Uterus (tissue), 4 donors: ENCODE data around the gene ST7. TPM values are rescaled to one million over a fixed set of nuclear protein-coding genes. Genes with fewer than 3 reads are reported as not detected.
"Not testable (repeated sequence)": the region's sequence is repeated elsewhere in the genome, so short reads cannot be mapped to it uniquely, and the experiment has no call there.

Experiments
- DNase-seq, 2 donors: peaks; one replicate each; pipeline ENCODE4 v3.0.0-alpha.2; 2019 to 2020
- H3K27ac ChIP-seq, 2 donors: fragments of 200-600 bp; sonication (generic); 1 replicate in 1 of 2; 2 replicates in 1 of 2; pipeline ENCODE4 v1.5.1; 2016 to 2018
- H3K27me3 ChIP-seq, 2 donors: fragments of 200-600 bp; sonication (generic); one replicate each; pipeline ENCODE4 v1.5.1; 2018 to 2019; ENCODE audit warnings: control low read depth in 1 of 2
- H3K36me3 ChIP-seq, 2 donors: fragments of 200-600 bp; sonication (generic); one replicate each; pipeline ENCODE4 v1.5.1; 2019; ENCODE audit warnings: control low read depth in 1 of 2
- H3K4me1 ChIP-seq, 2 donors: fragments of 200-600 bp; sonication (generic); one replicate each; pipeline ENCODE4 v1.5.1; 2018 to 2019; ENCODE audit warnings: control low read depth in 1 of 2
- H3K4me3 ChIP-seq, 2 donors: fragments of 200-600 bp; sonication (generic); 1 replicate in 1 of 2; 2 replicates in 1 of 2; pipeline ENCODE4 v1.5.1; 2018 to 2019; ENCODE audit warnings: mild to moderate bottlenecking in 1 of 2
- H3K9me3 ChIP-seq, 2 donors: fragments of 200-600 bp; sonication (generic); one replicate each; pipeline ENCODE4 v1.5.1; 2019; ENCODE audit warnings: control low read depth in 1 of 2
- CTCF ChIP-seq, 4 experiments: fragments of 200-600 bp in 2 of 4; fragments of 450-650 bp in 2 of 4; sonication (generic) in 2 of 4; IDR thresholded peaks; one replicate each; pipeline ENCODE4 v1.5.1; 2016 to 2019; ENCODE audit warnings: antibody characterized with exemption in 4 of 4, mild to moderate bottlenecking in 2 of 4, moderate library complexity in 1 of 4
- POLR2A ChIP-seq, 2 donors: fragments of 450-650 bp; IDR thresholded peaks; one replicate each; pipeline ENCODE4 v1.6.1; 2016; ENCODE audit warnings: antibody characterized with exemption in 2 of 2, mild to moderate bottlenecking in 1 of 2, moderate library complexity in 1 of 2
- intact Hi-C: fragments of 100-400 bp; cut with DNase I; formaldehyde crosslinking; loops from one replicate; pipeline ENCODE4 v1.15.1; 2023; ENCODE audit warnings: low total_unique reads
- total RNA-seq, 4 donors: library from RNA; depleted of rRNA in 3 of 4; stranded (reverse); fragments of >200 nt in 3 of 4; gene quantifications; one replicate each; pipeline versions ENCODE4 v1.1.0 to v1.2.4, GENCODE V29; 2014 to 2023
- donor health status: DM: yes; HTN: yes; CAD: no.

Gene ST7
- total RNA-seq, 4 donors from 2014 or later, result 27.4 to 41.0 (median 31.4) TPM

GRCh38 chr7:117238472-117238871, 285.2 kb downstream of the ST7 start:
- no peaks in the 10 kb centered on the region for H3K27me3 ChIP-seq
- H3K27ac ChIP-seq, result no peak overlapping the region
- H3K9me3 ChIP-seq, result no peaks in the 10 kb centered on the region
- H3K4me1 ChIP-seq, result no peaks in the 10 kb centered on the region
- intact Hi-C loops, result no loop called here
- TF ChIP-seq CTCF (IDR thresholded peaks at IDR 0.05) (no peak), POLR2A (IDR thresholded peaks at IDR 0.05) (no peak)
- H3K4me3 ChIP-seq, result no peak overlapping the region
- no peak for DNase-seq
- H3K36me3 ChIP-seq, result no peaks in the 10 kb centered on the region

GRCh38 chr7:117238937-117239336, 285.6 kb downstream of the ST7 start:
- no peaks in the 10 kb centered on the region for H3K9me3 ChIP-seq
- DNase-seq, result no peak
- intact Hi-C loops, result no loop called here
- H3K4me1 ChIP-seq, result no peaks in the 10 kb centered on the region
- no peak overlapping the region for H3K4me3 ChIP-seq
- H3K36me3 ChIP-seq, result no peaks in the 10 kb centered on the region
- no peaks in the 10 kb centered on the region for H3K27me3 ChIP-seq
- H3K27ac ChIP-seq, result no peak overlapping the region
- no peak for TF ChIP-seq CTCF (IDR thresholded peaks at IDR 0.05)
- no peak for TF ChIP-seq POLR2A (IDR thresholded peaks at IDR 0.05)

GRCh38 chr7:117241088-117241487, 287.8 kb downstream of the ST7 start:
- intact Hi-C loops, result no loop called here
- no peak overlapping the region for H3K4me3 ChIP-seq
- H3K27ac ChIP-seq, result no peak overlapping the region
- H3K36me3 ChIP-seq, result no peaks in the 10 kb centered on the region
- H3K4me1 ChIP-seq, result no peaks in the 10 kb centered on the region
- DNase-seq, result no peak
- no peaks in the 10 kb centered on the region for H3K27me3 ChIP-seq
- no peaks in the 10 kb centered on the region for H3K9me3 ChIP-seq
- no peak for TF ChIP-seq CTCF (IDR thresholded peaks at IDR 0.05)
- TF ChIP-seq POLR2A (IDR thresholded peaks at IDR 0.05), result no peak

- no peaks in the 10 kb centered on the region for H3K4me1 ChIP-seq
- DNase-seq, result no peak
- H3K27ac ChIP-seq, result no peak overlapping the region
- H3K36me3 ChIP-seq, result no peaks in the 10 kb centered on the region
- no peak overlapping the region for H3K4me3 ChIP-seq
- H3K27me3 ChIP-seq, result no peaks in the 10 kb centered on the region
- TF ChIP-seq POLR2A (IDR thresholded peaks at IDR 0.05), result no peak
- TF ChIP-seq CTCF (IDR thresholded peaks at IDR 0.05), result no peak
- no peaks in the 10 kb centered on the region for H3K9me3 ChIP-seq
- intact Hi-C loops, result no loop called here
These were observed 290.1 kb downstream of the ST7 start for GRCh38 chr7:117243390-117243789.

GRCh38 chr7:117245703-117246102, 292.4 kb downstream of the ST7 start:
- H3K4me1 ChIP-seq, H3K9me3 ChIP-seq, H3K4me3 ChIP-seq, H3K27me3 ChIP-seq, DNase-seq, H3K27ac ChIP-seq, H3K36me3 ChIP-seq, intact Hi-C loops: not testable (repeated sequence)

- H3K9me3 ChIP-seq, result no peaks in the 10 kb centered on the region
- H3K4me1 ChIP-seq, result no peaks in the 10 kb centered on the region
- H3K36me3 ChIP-seq, result no peaks in the 10 kb centered on the region
- intact Hi-C loops, result no loop called here
- no peak overlapping the region for H3K4me3 ChIP-seq
- H3K27ac ChIP-seq, result no peak overlapping the region
- no peak for DNase-seq
- no peaks in the 10 kb centered on the region for H3K27me3 ChIP-seq
- TF ChIP-seq POLR2A (IDR thresholded peaks at IDR 0.05) (no peak), CTCF (IDR thresholded peaks at IDR 0.05) (no peak)
These were observed 294.5 kb downstream of the ST7 start for GRCh38 chr7:117247809-117248208.
